ENCODE results near the gene CTNNA3. TPM values are rescaled to one million over a fixed set of nuclear protein-coding genes. Genes with fewer than 3 reads are reported as not detected.

CTNNA3 gene
- total and polyA plus RNA-seq, 2 of the 4 experiments (the other 2 are of a cell fraction) = 0.19 to 0.90 TPM

DNA sequence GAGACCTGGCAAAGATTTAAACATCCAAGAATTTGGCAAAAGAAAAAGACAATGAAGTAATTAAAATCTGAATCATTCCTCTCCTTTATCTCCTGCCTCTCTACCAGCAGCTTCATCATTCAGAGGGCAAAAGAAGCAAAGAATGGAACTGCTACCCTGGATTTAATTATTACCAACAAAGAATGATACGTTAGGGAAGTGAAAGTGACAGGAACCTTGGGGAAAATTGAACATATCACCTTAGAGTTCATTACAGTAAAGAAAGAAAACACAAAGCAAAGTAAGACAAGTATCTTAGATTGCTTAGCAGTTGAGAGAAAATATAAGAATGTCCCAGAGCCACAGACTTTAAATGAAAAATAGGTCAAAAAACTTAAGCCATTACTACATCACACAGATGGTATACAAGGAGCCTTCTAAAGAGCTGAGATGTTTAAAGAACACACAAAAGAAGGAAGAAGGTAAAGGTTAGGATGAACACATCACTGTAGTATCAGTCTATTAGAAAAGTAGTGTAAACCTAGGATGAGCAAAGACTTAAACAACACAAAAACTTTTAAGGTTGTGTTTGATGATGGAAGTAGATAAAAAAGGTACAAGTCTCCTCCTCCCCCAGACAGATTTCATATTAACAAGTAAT is 17.5 kb downstream of the CTNNA3 start:
- ATAC-seq (ENCODE audit: low read depth) (no peak), DNase-seq (no peak)
- Histone ChIP-seq H3K23ac (ENCODE audit: low read depth, low read length) (no peak overlapping the region), H3K4me2 (ENCODE audit: low read depth, low read length) (no peak overlapping the region), H3K79me1 (ENCODE audit: low read depth in 1 of 2, low read length in 2 of 2) (no peaks in the 10 kb centered on the region), H3K9ac (ENCODE audit: low read depth, low read length) (no peak overlapping the region), H3K4ac (ENCODE audit: low read depth, low read length) (no peak overlapping the region), H2BK20ac (ENCODE audit: low read depth, low read length) (no peak overlapping the region), H2BK15ac (ENCODE audit: low read depth, low read length) (no peak overlapping the region), H3K9me1 (ENCODE audit: insufficient read depth, low read length) (no peaks in the 10 kb centered on the region), H4K20me1 (ENCODE audit: insufficient read depth, low read length) (no peaks in the 10 kb centered on the region), H2AK9ac (replicated peaks; ENCODE audit: low read depth, low read length, poor library complexity) (no peak overlapping the region), H3K36me3 (ENCODE audit: control insufficient read depth, insufficient read depth, low read length) (no peaks in the 10 kb centered on the region), H3K27me3 (ENCODE audit: control insufficient read depth, insufficient read depth, low read length) (peaks cover 5% of the 10 kb centered on the region; the same call in 1 of the 2 replicates), H2BK120ac (ENCODE audit: low read depth, low read length) (no peak overlapping the region), H3K56ac (ENCODE audit: extremely low read depth, insufficient read depth, low read length) (no peak overlapping the region), H4K5ac (ENCODE audit: low read depth, low read length) (no peak overlapping the region), H3K27ac (ENCODE audit: insufficient read depth, low read length) (no peak overlapping the region), H3K14ac (replicated peaks; ENCODE audit: low read depth, low read length) (no peak overlapping the region), H2AFZ (replicated peaks; ENCODE audit: low read length, poor library complexity) (no peak overlapping the region), H3K18ac (ENCODE audit: low read depth, low read length) (no peak overlapping the region), H3K9me3 (ENCODE audit: control insufficient read depth, insufficient read depth, low read length) (no peaks in the 10 kb centered on the region), H2BK5ac (ENCODE audit: low read depth, low read length, poor library complexity, severe bottlenecking) (no peak overlapping the region), H3K4me3 (ENCODE audit: insufficient read depth, low read depth, low read length) (no peak overlapping the region), H4K91ac (ENCODE audit: insufficient read depth, low read depth, low read length) (no peak overlapping the region), H3K4me1 (ENCODE audit: control insufficient read depth, insufficient read depth, low read length) (no peaks in the 10 kb centered on the region), H4K8ac (ENCODE audit: low read depth in 2 of 2, low read length in 2 of 2) (no peak overlapping the region), H2AK5ac (ENCODE audit: low read depth, low read length) (no peak overlapping the region)
- BruUV-seq (replicated peaks) = no TSS peak
- ChIA-PET POLR2A (ENCODE audit: unreplicated experiment) (no interaction called here), CTCF (interaction anchor here (1.2 kb wide), 1 partner anchor 19 kb away, joined by 3 read pairs; no protein-coding TSS in a partner anchor)
- intact Hi-C loops (cut with micrococcal nuclease) (no loop called here), in situ Hi-C loops (cut with MboI; ENCODE audit: low sequenced_read_pairs) (no loop called here), dilution Hi-C loops (cut with HindIII; ENCODE audit: low sequenced_read_pairs, unreplicated experiment) (no loop called here)
- no CpG with 5 or more reads among the region's 1 CpG for WGBS, 2 experiments (ENCODE audit: extremely low coverage in 2 of 2, insufficient read length in 1 of 2)
- TF ChIP-seq BHLHE40 (IDR thresholded peaks at IDR 0.05; ENCODE audit: low read depth, low read length) (no peak), POLR2A (IDR thresholded peaks at IDR 0.05; ENCODE audit: low read depth, low read length) (no peak), RFX5 (IDR thresholded peaks at IDR 0.05; ENCODE audit: low read depth, low read length) (no peak), FOS (IDR thresholded peaks at IDR 0.05; ENCODE audit: low read depth, low read length) (no peak), MAFK (IDR thresholded peaks at IDR 0.05; ENCODE audit: low read depth, low read length) (no peak), RCOR1 (IDR thresholded peaks at IDR 0.05; ENCODE audit: insufficient replicate concordance, low read length) (no peak), MAZ (IDR thresholded peaks at IDR 0.05; ENCODE audit: borderline replicate concordance, low read depth, low read length) (no peak), MXI1 (IDR thresholded peaks at IDR 0.05; ENCODE audit: borderline replicate concordance, low read depth, low read length) (no peak)
- TF ChIP-seq, protein P1, sequence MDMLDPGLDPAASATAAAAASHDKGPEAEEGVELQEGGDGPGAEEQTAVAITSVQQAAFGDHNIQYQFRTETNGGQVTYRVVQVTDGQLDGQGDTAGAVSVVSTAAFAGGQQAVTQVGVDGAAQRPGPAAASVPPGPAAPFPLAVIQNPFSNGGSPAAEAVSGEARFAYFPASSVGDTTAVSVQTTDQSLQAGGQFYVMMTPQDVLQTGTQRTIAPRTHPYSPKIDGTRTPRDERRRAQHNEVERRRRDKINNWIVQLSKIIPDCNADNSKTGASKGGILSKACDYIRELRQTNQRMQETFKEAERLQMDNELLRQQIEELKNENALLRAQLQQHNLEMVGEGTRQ (IDR thresholded peaks at IDR 0.05; ENCODE audit: low read depth, low read length) = no peak
